NCI-H526 (cell line): Measurements from ENCODE around the gene KBTBD13.
"Not testable (repeated sequence)": the region's sequence is repeated elsewhere in the genome, so short reads cannot be mapped to it uniquely, and the experiment has no call there.

ENCODE experiments used
- DNase-seq, 2 experiments: peaks; one replicate each; lab custom pipeline; 2025; lab: John Stamatoyannopoulos, UW

The KBTBD13 gene

DNA sequence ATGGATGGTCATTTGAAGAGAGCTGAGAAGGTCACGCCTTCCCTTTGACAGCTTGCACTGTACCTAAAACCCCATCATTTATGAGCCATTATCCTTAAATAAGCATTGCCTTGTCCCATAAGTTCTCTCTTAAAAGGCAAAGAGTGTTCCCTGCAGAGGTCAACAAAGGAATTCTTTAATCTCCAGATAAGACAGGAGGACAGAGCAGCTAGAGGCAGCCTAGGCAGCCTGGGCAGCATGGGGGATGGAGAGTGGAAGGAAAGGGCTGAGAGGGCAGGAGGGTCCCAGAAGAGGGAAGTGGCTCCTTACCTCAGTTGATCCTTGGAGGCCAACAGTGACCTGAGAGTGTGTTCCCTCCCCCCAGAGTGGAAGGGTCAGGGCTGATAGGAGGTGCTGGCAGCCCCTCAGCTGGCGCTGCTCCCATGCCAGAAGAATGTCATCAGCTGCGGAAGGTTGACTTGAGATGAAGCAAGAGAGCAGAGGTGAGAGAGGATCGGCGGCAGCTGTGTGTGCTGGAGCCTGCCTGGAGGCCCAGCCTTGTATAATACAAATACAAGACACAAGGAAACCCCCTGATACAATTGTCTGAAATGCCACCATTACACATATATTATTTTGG is 12.8 kb downstream of the KBTBD13 start:
- DNase-seq, result no peak

DNA sequence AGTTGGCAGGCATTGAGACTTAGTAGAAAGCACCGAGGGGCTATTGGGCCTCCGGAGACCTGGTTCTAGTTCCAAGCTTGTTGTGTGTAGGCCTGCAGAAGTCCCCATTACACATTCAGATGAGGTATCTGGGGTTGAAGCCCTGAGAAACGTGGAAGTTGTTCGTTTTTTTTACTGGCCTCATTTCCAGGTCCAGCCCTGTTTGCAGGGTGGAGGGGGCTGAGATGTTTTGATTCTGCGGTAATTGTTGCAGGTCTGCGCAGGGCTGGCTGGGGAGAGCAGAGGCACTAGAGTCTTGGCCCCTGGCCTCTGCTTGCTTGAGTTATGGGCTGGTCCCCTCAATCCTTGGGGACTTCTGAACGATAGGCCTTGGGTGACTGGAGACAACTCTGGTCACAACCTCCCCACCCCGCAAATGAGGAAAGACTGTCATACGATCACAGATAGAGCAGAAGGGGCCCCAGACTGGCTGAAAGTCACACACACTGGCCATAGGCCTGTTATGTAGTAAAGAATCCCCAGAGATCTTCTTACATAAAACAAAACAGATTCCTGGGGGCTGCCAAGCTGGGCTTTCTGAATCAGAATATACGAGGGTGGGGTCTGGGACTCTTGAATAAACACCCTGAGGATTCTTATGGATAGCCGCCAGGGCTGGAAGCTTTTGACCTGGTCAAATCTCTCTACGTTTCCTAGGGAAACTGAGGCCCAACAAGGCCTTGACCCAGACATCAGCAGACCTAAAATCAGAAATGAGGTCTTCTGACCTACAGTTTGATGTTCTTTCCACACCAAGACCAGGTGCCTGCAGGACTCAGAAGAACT is 15.6 kb downstream of the KBTBD13 start:
- peak in 1 of 2 experiments; percentile 62 for DNase-seq

- DNase-seq, result peak in 1 of 2 experiments; percentile 65
Measured at GRCh38 chr15:65092911-65093792, 16.6 kb downstream of the KBTBD13 start.

DNA sequence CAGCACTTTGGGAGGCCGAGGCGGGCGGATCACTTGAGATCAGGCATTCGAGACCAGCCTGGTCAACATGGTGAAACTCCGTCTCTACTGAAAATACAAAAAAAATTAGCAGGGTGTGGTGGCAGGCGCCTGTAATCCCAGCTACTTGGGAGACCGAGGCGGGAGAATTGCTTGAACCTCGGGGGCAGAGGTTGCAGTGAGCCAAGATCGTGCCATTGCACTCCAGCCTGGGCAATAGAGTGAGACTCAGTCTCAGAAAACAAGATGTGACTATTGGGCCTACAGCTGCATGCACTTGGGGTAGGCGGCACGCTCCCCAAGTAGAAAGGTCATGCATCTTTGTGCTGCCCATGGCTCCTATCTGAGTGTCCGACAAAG is 17.2 kb downstream of the KBTBD13 start:
- DNase-seq, result not testable (repeated sequence)

DNA sequence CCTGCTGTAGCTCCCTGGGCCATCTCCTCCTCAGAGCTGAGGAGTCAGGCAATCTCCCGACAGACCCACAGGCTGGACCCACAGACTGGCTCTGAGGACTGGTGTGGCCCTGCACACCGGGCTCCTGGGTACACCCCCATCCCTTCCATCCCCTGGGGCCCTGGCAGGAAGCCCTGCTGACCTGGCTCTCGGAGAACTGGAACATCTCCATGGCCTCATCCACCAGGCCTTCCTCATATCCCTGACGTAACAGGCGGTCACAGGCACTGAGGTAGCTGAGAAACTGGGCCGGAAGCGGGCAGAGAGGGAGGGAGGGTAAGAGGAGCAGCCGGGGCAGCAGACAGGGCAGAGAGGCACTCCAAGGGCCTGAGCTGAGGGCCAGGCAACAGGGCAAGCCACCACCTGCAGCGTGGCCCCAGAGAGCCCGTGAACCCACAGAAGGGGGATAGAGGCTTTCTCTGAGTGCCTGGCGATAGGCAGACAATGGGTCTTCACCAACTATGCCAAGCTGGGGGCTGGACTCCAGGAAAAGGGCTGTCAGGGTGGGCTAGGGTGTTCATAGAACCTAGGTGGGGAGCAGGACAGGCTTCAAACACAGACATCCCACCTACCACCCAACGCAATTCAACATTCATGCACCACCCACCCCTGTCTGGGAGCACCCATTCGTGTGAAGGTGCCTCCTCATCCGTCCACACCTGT is 17.9 kb downstream of the KBTBD13 start:
- no peak for DNase-seq

GRCh38 chr15:65095011-65095746 is 18.6 kb downstream of the KBTBD13 start:
- DNase-seq, result no peak

GRCh38 chr15:65095747-65096104 is 19.2 kb downstream of the KBTBD13 start:
- no peak for DNase-seq

DNA sequence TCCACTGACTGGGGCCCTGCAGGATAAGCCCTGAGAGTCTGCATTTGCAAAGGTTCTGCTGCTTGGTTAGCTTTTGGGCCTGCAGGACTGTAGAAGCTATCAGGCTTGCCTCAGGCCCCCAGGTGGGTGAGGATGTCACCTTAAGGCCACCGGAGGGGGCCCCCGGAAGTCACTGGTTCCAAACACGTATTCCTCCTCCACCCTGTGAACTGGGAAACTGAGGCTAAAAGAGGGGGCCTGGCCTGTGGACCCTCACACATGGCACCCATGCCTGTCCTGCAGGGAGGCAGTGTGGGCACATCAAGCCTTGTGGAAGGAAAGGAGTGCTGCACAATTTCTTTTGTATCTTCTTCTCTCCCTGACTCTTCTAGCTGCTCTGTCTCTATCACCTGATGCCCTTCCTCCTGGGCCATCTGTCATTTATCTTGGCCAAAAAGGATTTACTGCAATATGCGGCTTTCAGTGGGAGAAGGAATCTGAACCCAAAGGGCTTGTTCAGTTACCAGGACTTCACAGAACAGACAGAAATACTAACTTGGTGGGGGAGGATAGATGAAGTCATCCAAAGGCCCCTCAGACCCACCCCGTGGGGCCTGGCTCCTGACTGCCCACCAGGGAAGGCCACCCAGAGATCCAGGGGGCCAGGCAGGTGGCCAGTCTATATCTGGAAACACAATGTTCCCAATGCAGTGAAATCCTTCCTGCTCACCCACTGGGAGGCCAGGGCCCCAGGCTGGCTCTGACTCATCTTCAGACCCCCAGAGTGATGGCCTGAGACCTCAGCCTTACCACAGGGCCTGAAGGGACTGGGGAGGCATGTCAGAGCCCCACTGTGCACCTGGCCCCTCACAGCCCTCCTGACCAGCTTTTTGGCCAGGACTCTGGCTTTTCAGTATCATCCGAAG is 20.2 kb downstream of the KBTBD13 start:
- no peak for DNase-seq

GRCh38 chr15:65097651-65098263 is 21.2 kb downstream of the KBTBD13 start:
- DNase-seq, result no peak

GRCh38 chr15:65099336-65099735 is 22.8 kb downstream of the KBTBD13 start:
- no peak for DNase-seq

GRCh38 chr15:65099801-65100200 is 23.3 kb downstream of the KBTBD13 start:
- DNase-seq, result not testable (repeated sequence)

- no peak for DNase-seq
Measured at GRCh38 chr15:65100442-65100841, 23.9 kb downstream of the KBTBD13 start.

DNA sequence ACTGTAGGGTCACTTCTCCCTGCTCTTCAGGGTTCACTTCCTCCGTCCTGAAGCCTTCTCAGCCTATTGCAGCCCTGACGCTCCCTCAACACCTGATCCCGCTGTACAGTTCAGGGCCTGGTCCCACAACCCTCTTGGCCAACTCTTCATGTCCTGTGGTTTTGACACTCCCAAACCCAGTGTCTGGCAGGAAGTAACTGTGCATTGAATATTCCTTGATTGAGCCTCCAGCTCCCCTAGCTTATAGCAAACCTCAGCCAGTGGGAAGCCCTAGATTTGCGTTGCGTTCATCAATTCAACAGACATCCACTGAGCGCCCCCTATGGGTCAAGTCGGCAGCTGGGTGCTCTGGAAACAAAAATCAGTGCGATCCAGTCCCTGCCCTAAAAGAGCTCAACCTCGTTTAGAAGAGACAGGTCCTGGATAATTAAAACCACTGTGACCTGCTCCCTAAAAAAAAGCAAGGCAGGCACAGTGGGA is 24.9 kb downstream of the KBTBD13 start:
- DNase-seq, result peak; percentile 39 to 71

GRCh38 chr15:65101891-65102708 is 25.6 kb downstream of the KBTBD13 start:
- no peak for DNase-seq

DNA sequence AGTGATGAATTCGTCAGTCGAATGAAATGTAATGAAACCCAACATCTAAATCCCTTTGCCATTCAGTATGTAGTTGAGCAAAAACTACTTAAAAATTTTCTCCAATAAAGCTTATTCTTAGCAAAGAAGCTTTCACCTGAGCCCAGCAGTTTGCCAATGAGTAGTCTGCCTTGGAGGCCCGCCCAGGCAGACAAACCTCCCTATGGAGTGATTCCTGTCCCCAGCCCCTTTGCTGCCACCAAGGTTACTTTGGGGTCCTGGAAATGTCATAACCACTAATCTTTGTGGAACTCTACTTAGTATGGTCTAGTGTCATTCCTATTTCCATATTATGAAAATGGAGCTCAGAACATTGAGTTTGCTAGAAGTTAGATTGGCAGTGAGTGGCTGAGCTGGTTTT is 26.4 kb downstream of the KBTBD13 start:
- no peak for DNase-seq

DNA sequence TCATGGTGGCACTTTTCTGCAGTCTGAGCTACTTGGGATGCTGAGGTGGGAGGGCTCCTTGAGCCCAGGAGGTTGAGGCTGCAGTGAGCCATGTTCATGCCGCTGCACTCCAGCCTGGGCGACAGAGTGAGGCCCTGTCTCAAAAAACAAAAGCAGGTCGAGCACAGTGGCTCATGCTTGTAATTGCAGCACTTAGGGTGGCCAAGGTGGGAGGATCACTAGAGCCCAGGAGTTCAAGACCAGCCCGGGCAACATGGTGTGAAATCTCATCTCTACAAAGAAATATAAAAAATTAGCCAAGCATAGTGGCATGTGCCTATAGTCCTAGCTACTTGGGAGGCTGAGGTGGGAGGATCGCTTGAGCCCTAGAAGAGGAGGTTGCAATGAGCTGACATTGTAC is 28.5 kb downstream of the KBTBD13 start:
- DNase-seq, result no peak

DNA sequence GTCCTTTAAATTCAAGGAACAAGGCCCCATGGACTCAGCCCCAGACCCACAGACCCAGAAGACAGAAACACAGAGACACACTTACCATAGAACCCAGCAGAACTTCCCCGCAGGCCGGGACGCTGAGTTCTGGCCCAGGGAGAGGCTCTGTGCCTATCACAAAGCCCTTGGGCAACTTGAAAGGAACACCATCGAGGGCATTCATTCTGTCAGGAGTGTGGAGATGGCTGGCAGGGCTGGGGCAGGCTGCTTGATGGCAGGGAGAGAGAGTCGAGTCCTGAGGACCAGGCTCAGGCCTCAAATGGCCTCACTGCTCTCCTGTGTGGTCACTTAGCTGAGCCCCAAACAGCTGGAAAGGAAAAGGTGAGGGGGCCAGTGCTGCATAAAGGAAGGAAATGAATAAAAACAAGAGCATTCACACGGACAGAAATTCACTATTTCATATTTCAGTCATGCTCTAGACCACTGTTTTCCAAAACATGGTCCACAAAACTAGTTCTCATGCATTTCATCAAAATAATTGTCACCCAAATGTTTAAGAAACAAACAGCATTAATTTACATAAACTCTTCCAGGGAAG is 29.6 kb downstream of the KBTBD13 start:
- DNase-seq, result no peak

- no peak for DNase-seq
Measured at GRCh38 chr15:65110676-65111292, 34.2 kb downstream of the KBTBD13 start.
